Neural cell (in vitro differentiated cells): ENCODE measurements around the gene SECISBP2L. TPM values are rescaled to one million over a fixed set of nuclear protein-coding genes. Genes with fewer than 3 reads are reported as not detected.
"Not testable (repeated sequence)": the region's sequence is repeated elsewhere in the genome, so short reads cannot be mapped to it uniquely, and the experiment has no call there.

Experiments used
- H2AFZ ChIP-seq: fragments of 200-600, 300-800 bp; sonication (generic), shearing (Covaris generic); 2 replicates; pipeline ENCODE4 v1.6.0; 2014; ENCODE audit warnings: low read depth, mild to moderate bottlenecking, antibody characterized with exemption, low read length, moderate library complexity
- H3F3A ChIP-seq: fragments of 200-600 bp; shearing (Covaris generic); 2 replicates; pipeline ENCODE4 v1.6.1; 2016; ENCODE audit warnings: mild to moderate bottlenecking, moderate library complexity, mixed read lengths, antibody characterized with exemption, low read length; ENCODE audit not compliant: insufficient read depth, poor library complexity, severe bottlenecking
- H3K27ac ChIP-seq: fragments of 200-600, 300-800 bp; sonication (generic), shearing (Covaris generic); 2 replicates; pipeline ENCODE4 v1.5.1; 2014; ENCODE audit warnings: mild to moderate bottlenecking, low read length, moderate library complexity
- H3K27me3 ChIP-seq: fragments of 300-800, 200-600 bp; sonication (generic), shearing (Covaris generic); 2 replicates; pipeline ENCODE4 v1.6.0; 2014; ENCODE audit warnings: mild to moderate bottlenecking, low read depth, low read length, moderate library complexity; ENCODE audit not compliant: insufficient read depth
- H3K36me3 ChIP-seq: fragments of 300-800, 200-600 bp; sonication (generic), shearing (Covaris generic); 2 replicates; pipeline ENCODE4 v1.5.1; 2014; ENCODE audit warnings: mild to moderate bottlenecking, antibody characterized with exemption, low read length, moderate library complexity; ENCODE audit not compliant: insufficient read depth
- H3K4me2 ChIP-seq: fragments of 300-800, 200-600 bp; sonication (generic), shearing (Covaris generic); 2 replicates; pipeline ENCODE4 v1.6.0; 2014; ENCODE audit warnings: mild to moderate bottlenecking, low read length
- H3K4me3 ChIP-seq: fragments of 300-800, 200-600 bp; sonication (generic), shearing (Covaris generic); 2 replicates; pipeline ENCODE4 v1.5.1; 2014; ENCODE audit warnings: mild to moderate bottlenecking, low read length, moderate library complexity
- H3K79me2 ChIP-seq: fragments of 200-600 bp; shearing (Covaris generic); replicated peaks from 2 replicates; pipeline ENCODE4 v1.6.0; 2014; ENCODE audit warnings: mild to moderate bottlenecking, low read length, moderate library complexity; ENCODE audit not compliant: insufficient read depth
- H3K9ac ChIP-seq: fragments of 300-800, 200-600 bp; sonication (generic), shearing (Covaris generic); 2 replicates; pipeline ENCODE4 v1.6.1; 2016; ENCODE audit warnings: mild to moderate bottlenecking, low read length, mixed read lengths
- H3K9me2 ChIP-seq: fragments of 200-600 bp; shearing (Covaris generic); 2 replicates; pipeline ENCODE4 v1.6.1; 2016; ENCODE audit warnings: mild to moderate bottlenecking, low read length, mixed read lengths; ENCODE audit not compliant: insufficient read depth
- H3K9me3 ChIP-seq: fragments of 200-600, 300-800 bp; sonication (generic), shearing (Covaris generic); 2 replicates; pipeline ENCODE4 v1.6.1; 2016; ENCODE audit warnings: mild to moderate bottlenecking, mixed run types, low read length, moderate library complexity, mixed read lengths
- H4K20me1 ChIP-seq: fragments of 200-600 bp; shearing (Covaris generic); 2 replicates; pipeline ENCODE4 v1.6.1; 2016; ENCODE audit warnings: mild to moderate bottlenecking, mixed run types; ENCODE audit not compliant: insufficient read depth
- EP300 ChIP-seq: fragments of 450-650 bp; conservative IDR thresholded peaks from 2 replicates; pipeline ENCODE4 v1.6.1; 2014; ENCODE audit warnings: antibody characterized with exemption, mild to moderate bottlenecking, moderate library complexity; ENCODE audit not compliant: poor library complexity, severe bottlenecking
- EZH2 ChIP-seq: fragments of 200-600, 300-800 bp; shearing (Covaris generic), sonication (generic); IDR thresholded peaks from 2 replicates; pipeline ENCODE4 v1.6.1; 2014; ENCODE audit warnings: antibody characterized with exemption, low read length, borderline replicate concordance, mild to moderate bottlenecking; ENCODE audit not compliant: insufficient read depth, poor library complexity, severe bottlenecking
- MXI1 ChIP-seq: fragments of 450-650 bp; conservative IDR thresholded peaks from 2 replicates; pipeline ENCODE4 v1.6.1; 2014; ENCODE audit warnings: antibody characterized with exemption, mild to moderate bottlenecking; ENCODE audit not compliant: poor library complexity, severe bottlenecking
- POLR2AphosphoS5 ChIP-seq: IDR thresholded peaks from 2 replicates; pipeline ENCODE4 v1.6.1; 2012
- RAD21 ChIP-seq: fragments of 450-650 bp; conservative IDR thresholded peaks from 2 replicates; pipeline ENCODE4 v1.6.1; 2014; ENCODE audit warnings: antibody characterized with exemption, mild to moderate bottlenecking, moderate library complexity
- SMC3 ChIP-seq: fragments of 450-650 bp; conservative IDR thresholded peaks from 2 replicates; pipeline ENCODE4 v1.6.1; 2014; ENCODE audit warnings: antibody characterized with exemption, mild to moderate bottlenecking, moderate library complexity; ENCODE audit not compliant: poor library complexity
- TAF1 ChIP-seq: IDR thresholded peaks from 2 replicates; pipeline ENCODE4 v1.6.1; 2012; ENCODE audit warnings: low read depth
- polyA plus RNA-seq: library from polyadenylated mRNA; depleted of rRNA; stranded (reverse); fragments of >200 nt; gene quantifications from 2 replicates; pipeline ENCODE4 v1.2.3, GENCODE V29; 2014
- TF ChIP-seq, protein P1 (sequence below): fragments of 450-650 bp; IDR thresholded peaks from 2 replicates; pipeline ENCODE4 v1.5.1; 2014; ENCODE audit warnings: antibody characterized with exemption, mild to moderate bottlenecking, moderate library complexity; ENCODE audit not compliant: poor library complexity, severe bottlenecking
- TF ChIP-seq, protein P2 (sequence below): IDR thresholded peaks from 2 replicates; pipeline ENCODE4 v1.6.1; 2012; ENCODE audit warnings: borderline replicate concordance

Gene SECISBP2L
- polyA plus RNA-seq, 1 donor from 2014 or later = 45.9 TPM

DNA sequence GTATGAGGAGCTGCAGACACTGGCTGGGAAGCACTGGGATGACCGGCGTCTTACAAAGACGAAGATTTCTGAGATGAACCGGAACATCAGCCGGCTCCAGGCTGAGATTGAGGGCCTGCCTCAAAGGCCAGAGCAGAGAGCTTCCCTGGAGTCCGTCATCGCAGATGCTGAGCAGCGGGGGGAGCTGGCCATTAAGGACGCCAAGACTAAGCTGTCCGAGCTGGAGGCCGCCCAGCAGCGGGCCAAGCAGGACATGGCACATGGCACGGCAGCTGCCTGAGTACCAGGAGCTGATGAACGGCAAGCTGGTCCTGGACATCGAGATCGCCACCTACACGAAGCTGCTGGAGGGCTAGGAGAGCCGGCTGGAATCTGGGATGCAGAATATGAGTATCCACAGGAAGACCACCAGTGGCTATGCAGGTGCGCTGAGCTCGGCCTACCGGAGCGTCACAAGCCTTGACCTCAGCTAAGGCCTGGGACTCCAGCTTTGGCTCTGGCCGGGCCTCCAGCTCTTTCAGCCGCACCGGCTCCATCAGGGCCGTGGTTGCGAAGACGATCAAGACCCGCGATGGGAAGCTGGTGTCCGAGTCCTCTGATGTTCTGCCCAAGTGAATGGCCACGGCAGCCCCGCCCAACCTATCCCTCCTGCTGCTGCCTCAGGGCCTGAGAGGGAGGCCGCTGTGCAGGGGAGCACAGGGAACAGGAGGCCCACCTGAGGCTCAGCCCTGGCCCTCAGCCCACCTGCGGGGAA lies 73.3 kb downstream of the SECISBP2L start:
- Histone ChIP-seq H3F3A (no peaks in the 10 kb centered on the region), H3K4me3 (no peak overlapping the region), H3K9me3 (no peaks in the 10 kb centered on the region), H4K20me1 (no peaks in the 10 kb centered on the region), H3K27me3 (no peaks in the 10 kb centered on the region), H2AFZ (no peak overlapping the region), H3K36me3 (no peaks in the 10 kb centered on the region), H3K4me2 (no peak overlapping the region), H3K79me2 (no peaks in the 10 kb centered on the region), H3K9me2 (no peaks in the 10 kb centered on the region), H3K27ac (no peak overlapping the region), H3K9ac (no peak overlapping the region)
- TF ChIP-seq TAF1 (no peak), EP300 (no peak), MXI1 (no peak), RAD21 (no peak), EZH2 (no peak), POLR2AphosphoS5 (no peak), SMC3 (no peak)
- TF ChIP-seq, protein P1, sequence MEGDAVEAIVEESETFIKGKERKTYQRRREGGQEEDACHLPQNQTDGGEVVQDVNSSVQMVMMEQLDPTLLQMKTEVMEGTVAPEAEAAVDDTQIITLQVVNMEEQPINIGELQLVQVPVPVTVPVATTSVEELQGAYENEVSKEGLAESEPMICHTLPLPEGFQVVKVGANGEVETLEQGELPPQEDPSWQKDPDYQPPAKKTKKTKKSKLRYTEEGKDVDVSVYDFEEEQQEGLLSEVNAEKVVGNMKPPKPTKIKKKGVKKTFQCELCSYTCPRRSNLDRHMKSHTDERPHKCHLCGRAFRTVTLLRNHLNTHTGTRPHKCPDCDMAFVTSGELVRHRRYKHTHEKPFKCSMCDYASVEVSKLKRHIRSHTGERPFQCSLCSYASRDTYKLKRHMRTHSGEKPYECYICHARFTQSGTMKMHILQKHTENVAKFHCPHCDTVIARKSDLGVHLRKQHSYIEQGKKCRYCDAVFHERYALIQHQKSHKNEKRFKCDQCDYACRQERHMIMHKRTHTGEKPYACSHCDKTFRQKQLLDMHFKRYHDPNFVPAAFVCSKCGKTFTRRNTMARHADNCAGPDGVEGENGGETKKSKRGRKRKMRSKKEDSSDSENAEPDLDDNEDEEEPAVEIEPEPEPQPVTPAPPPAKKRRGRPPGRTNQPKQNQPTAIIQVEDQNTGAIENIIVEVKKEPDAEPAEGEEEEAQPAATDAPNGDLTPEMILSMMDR = no peak
- TF ChIP-seq, protein P2, sequence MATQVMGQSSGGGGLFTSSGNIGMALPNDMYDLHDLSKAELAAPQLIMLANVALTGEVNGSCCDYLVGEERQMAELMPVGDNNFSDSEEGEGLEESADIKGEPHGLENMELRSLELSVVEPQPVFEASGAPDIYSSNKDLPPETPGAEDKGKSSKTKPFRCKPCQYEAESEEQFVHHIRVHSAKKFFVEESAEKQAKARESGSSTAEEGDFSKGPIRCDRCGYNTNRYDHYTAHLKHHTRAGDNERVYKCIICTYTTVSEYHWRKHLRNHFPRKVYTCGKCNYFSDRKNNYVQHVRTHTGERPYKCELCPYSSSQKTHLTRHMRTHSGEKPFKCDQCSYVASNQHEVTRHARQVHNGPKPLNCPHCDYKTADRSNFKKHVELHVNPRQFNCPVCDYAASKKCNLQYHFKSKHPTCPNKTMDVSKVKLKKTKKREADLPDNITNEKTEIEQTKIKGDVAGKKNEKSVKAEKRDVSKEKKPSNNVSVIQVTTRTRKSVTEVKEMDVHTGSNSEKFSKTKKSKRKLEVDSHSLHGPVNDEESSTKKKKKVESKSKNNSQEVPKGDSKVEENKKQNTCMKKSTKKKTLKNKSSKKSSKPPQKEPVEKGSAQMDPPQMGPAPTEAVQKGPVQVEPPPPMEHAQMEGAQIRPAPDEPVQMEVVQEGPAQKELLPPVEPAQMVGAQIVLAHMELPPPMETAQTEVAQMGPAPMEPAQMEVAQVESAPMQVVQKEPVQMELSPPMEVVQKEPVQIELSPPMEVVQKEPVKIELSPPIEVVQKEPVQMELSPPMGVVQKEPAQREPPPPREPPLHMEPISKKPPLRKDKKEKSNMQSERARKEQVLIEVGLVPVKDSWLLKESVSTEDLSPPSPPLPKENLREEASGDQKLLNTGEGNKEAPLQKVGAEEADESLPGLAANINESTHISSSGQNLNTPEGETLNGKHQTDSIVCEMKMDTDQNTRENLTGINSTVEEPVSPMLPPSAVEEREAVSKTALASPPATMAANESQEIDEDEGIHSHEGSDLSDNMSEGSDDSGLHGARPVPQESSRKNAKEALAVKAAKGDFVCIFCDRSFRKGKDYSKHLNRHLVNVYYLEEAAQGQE = no peak

DNA sequence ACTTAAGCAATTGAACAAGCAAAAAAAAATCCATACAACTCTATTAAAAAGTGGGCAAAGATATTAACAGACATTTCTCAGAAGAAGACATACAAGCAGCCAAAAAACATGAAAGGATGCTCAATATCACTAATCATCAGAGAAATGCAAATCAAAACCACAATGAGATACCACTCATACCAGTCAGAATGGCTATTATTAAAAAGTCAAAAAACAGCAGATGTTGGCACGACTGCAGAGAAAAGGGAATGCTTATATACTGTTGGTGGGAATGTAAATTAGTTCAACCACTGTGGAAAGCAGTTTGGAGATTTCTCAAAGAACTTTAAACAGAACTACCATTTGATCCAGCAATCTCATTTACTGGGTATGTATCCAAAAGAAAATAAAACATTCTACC lies 75.3 kb downstream of the SECISBP2L start:
- H3K79me2 ChIP-seq, H3K4me3 ChIP-seq, H3K9me3 ChIP-seq, H4K20me1 ChIP-seq, H3K4me2 ChIP-seq, H3K9me2 ChIP-seq, H3K9ac ChIP-seq, H3K27ac ChIP-seq, H3F3A ChIP-seq, H3K36me3 ChIP-seq, H3K27me3 ChIP-seq, H2AFZ ChIP-seq: not testable (repeated sequence)
